Measurements from ENCODE around the gene CCNYL1.
"Not testable (repeated sequence)": the region's sequence is repeated elsewhere in the genome, so short reads cannot be mapped to it uniquely, and the experiment has no call there.

Gene CCNYL1

GRCh38 chr2:207733597-207734240 lies 22.3 kb downstream of the CCNYL1 start:
- H3K4me3 ChIP-seq = no peak overlapping the region
- H4K20me1 ChIP-seq = no peaks in the 10 kb centered on the region
- H3K9ac ChIP-seq = no peak overlapping the region
- H3K4me1 ChIP-seq = peaks cover 5% of the 10 kb centered on the region; the same call in 1 of the 2 replicates
- H3K9me3 ChIP-seq = no peaks in the 10 kb centered on the region
- H3K27me3 ChIP-seq = no peaks in the 10 kb centered on the region
- peaks cover 20% of the 10 kb centered on the region for H3K36me3 ChIP-seq
- no peak for TF ChIP-seq Cebpa-rat (IDR thresholded peaks at IDR 0.05)
- H3K27ac ChIP-seq = no peak overlapping the region
- H3K4me2 ChIP-seq = no peak overlapping the region

GRCh38 chr2:207734264-207734635 lies 22.8 kb downstream of the CCNYL1 start:
- H3K4me2 ChIP-seq = no peak overlapping the region
- H3K27me3 ChIP-seq = no peaks in the 10 kb centered on the region
- H3K27ac ChIP-seq = no peak overlapping the region
- no peak for TF ChIP-seq Cebpa-rat (IDR thresholded peaks at IDR 0.05)
- no peak overlapping the region for H3K4me3 ChIP-seq
- no peaks in the 10 kb centered on the region for H3K9me3 ChIP-seq
- no peaks in the 10 kb centered on the region for H4K20me1 ChIP-seq
- peaks cover 5% of the 10 kb centered on the region; the same call in 1 of the 2 replicates for H3K4me1 ChIP-seq
- no peak overlapping the region for H3K9ac ChIP-seq
- peaks cover 20% of the 10 kb centered on the region for H3K36me3 ChIP-seq

GRCh38 chr2:207734636-207735512 lies 23.4 kb downstream of the CCNYL1 start:
- Histone ChIP-seq H3K36me3 (peaks cover 15% of the 10 kb centered on the region), H3K9ac (no peak overlapping the region), H3K4me1 (peaks cover 5% of the 10 kb centered on the region; the same call in 1 of the 2 replicates), H4K20me1 (no peaks in the 10 kb centered on the region), H3K27me3 (no peaks in the 10 kb centered on the region), H3K27ac (no peak overlapping the region), H3K4me2 (no peak overlapping the region), H3K9me3 (no peaks in the 10 kb centered on the region), H3K4me3 (no peak overlapping the region)
- TF ChIP-seq Cebpa-rat (IDR thresholded peaks at IDR 0.05) = no peak

GRCh38 chr2:207735513-207735859 lies 24.0 kb downstream of the CCNYL1 start:
- H3K9me3 ChIP-seq, H3K27ac ChIP-seq, H3K27me3 ChIP-seq, H4K20me1 ChIP-seq, H3K9ac ChIP-seq, H3K36me3 ChIP-seq, H3K4me3 ChIP-seq, H3K4me1 ChIP-seq, H3K4me2 ChIP-seq: not testable (repeated sequence)

- TF ChIP-seq Cebpa-rat (IDR thresholded peaks at IDR 0.05) = no peak
- H3K27me3 ChIP-seq = no peaks in the 10 kb centered on the region
- H3K27ac ChIP-seq = no peak overlapping the region
- H3K36me3 ChIP-seq = peaks cover 24% of the 10 kb centered on the region
- no peak overlapping the region for H3K9ac ChIP-seq
- no peak overlapping the region for H3K4me2 ChIP-seq
- H3K4me1 ChIP-seq = peaks cover 12% of the 10 kb centered on the region
- H3K9me3 ChIP-seq = no peaks in the 10 kb centered on the region
- no peak overlapping the region for H3K4me3 ChIP-seq
- H4K20me1 ChIP-seq = no peaks in the 10 kb centered on the region
Observed at GRCh38 chr2:207743514-207743913, 32.1 kb downstream of the CCNYL1 start.

GRCh38 chr2:207744050-207744449 lies 32.6 kb downstream of the CCNYL1 start:
- H3K27ac ChIP-seq = no peak overlapping the region
- H3K9me3 ChIP-seq = no peaks in the 10 kb centered on the region
- H3K9ac ChIP-seq = no peak overlapping the region
- no peak for TF ChIP-seq Cebpa-rat (IDR thresholded peaks at IDR 0.05)
- no peak overlapping the region for H3K4me3 ChIP-seq
- peaks cover 24% of the 10 kb centered on the region for H3K36me3 ChIP-seq
- no peaks in the 10 kb centered on the region for H4K20me1 ChIP-seq
- H3K4me2 ChIP-seq = no peak overlapping the region
- peaks cover 12% of the 10 kb centered on the region for H3K4me1 ChIP-seq
- no peaks in the 10 kb centered on the region for H3K27me3 ChIP-seq

- H3K4me1 ChIP-seq = peaks cover 12% of the 10 kb centered on the region
- TF ChIP-seq Cebpa-rat (IDR thresholded peaks at IDR 0.05) = no peak
- H3K4me2 ChIP-seq = no peak overlapping the region
- no peak overlapping the region for H3K9ac ChIP-seq
- peaks cover 24% of the 10 kb centered on the region for H3K36me3 ChIP-seq
- no peaks in the 10 kb centered on the region for H4K20me1 ChIP-seq
- H3K9me3 ChIP-seq = no peaks in the 10 kb centered on the region
- H3K27ac ChIP-seq = no peak overlapping the region
- H3K4me3 ChIP-seq = no peak overlapping the region
- H3K27me3 ChIP-seq = no peaks in the 10 kb centered on the region
Observed at GRCh38 chr2:207744451-207744850, 33.0 kb downstream of the CCNYL1 start.

- Histone ChIP-seq H3K9ac (no peak overlapping the region), H3K36me3 (peaks cover 34% of the 10 kb centered on the region), H4K20me1 (no peaks in the 10 kb centered on the region), H3K27me3 (no peaks in the 10 kb centered on the region), H3K4me2 (no peak overlapping the region), H3K9me3 (no peaks in the 10 kb centered on the region), H3K4me1 (peaks cover 12% of the 10 kb centered on the region), H3K4me3 (no peak overlapping the region), H3K27ac (no peak overlapping the region)
- no peak for TF ChIP-seq Cebpa-rat (IDR thresholded peaks at IDR 0.05)
Observed at GRCh38 chr2:207746131-207746530, 34.7 kb downstream of the CCNYL1 start.

- no peaks in the 10 kb centered on the region for H3K27me3 ChIP-seq
- TF ChIP-seq Cebpa-rat (IDR thresholded peaks at IDR 0.05) = no peak
- H3K9me3 ChIP-seq = no peaks in the 10 kb centered on the region
- H3K4me2 ChIP-seq = no peak overlapping the region
- H3K9ac ChIP-seq = no peak overlapping the region
- no peak overlapping the region for H3K27ac ChIP-seq
- peaks cover 12% of the 10 kb centered on the region for H3K4me1 ChIP-seq
- no peak overlapping the region for H3K4me3 ChIP-seq
- H3K36me3 ChIP-seq = peaks cover 33% of the 10 kb centered on the region
- no peaks in the 10 kb centered on the region for H4K20me1 ChIP-seq
Observed at GRCh38 chr2:207747653-207748560, 36.5 kb downstream of the CCNYL1 start.
